Activated CD8-positive, alpha-beta memory T cell treated with anti-CD3 and anti-CD28 coated beads, Interleukin-2, amount 50 U/mL, for 24 hours (primary cell): ENCODE data around the gene SLC44A3.
"Not testable (repeated sequence)": the region's sequence is repeated elsewhere in the genome, so short reads cannot be mapped to it uniquely, and the experiment has no call there.

Experiments used
- DNase-seq: peaks from one replicate; pipeline ENCODE4 v3.0.0-alpha.2; 2020; ENCODE audit errors: extremely low read depth

Gene SLC44A3

GRCh38 chr1:94836891-94837290, 16.7 kb downstream of the SLC44A3 start:
- DNase-seq, result no peak

GRCh38 chr1:94840381-94840780, 20.2 kb downstream of the SLC44A3 start:
- DNase-seq, result not testable (repeated sequence)

- DNase-seq, result no peak
Observed at GRCh38 chr1:94840808-94841207, 20.7 kb downstream of the SLC44A3 start.

GRCh38 chr1:94843430-94843829, 23.3 kb downstream of the SLC44A3 start:
- no peak for DNase-seq

GRCh38 chr1:94843846-94844245, 23.7 kb downstream of the SLC44A3 start:
- no peak for DNase-seq

- no peak for DNase-seq
Observed at GRCh38 chr1:94846308-94846707, 26.2 kb downstream of the SLC44A3 start.

- no peak for DNase-seq
Observed at GRCh38 chr1:94851571-94851970, 31.4 kb downstream of the SLC44A3 start.

- no peak for DNase-seq
Observed at GRCh38 chr1:94852788-94853187, 32.6 kb downstream of the SLC44A3 start.

GRCh38 chr1:94854458-94855306, 34.5 kb downstream of the SLC44A3 start:
- peak; percentile 44 for DNase-seq

- DNase-seq, result no peak
Observed at GRCh38 chr1:94855307-94855700, 35.1 kb downstream of the SLC44A3 start.

GRCh38 chr1:94856004-94856403, 35.8 kb downstream of the SLC44A3 start:
- no peak for DNase-seq

- no peak for DNase-seq
Observed at GRCh38 chr1:94856868-94857267, 36.7 kb downstream of the SLC44A3 start.

GRCh38 chr1:94858276-94858675, 38.1 kb downstream of the SLC44A3 start:
- no peak for DNase-seq

- no peak for DNase-seq
Observed at GRCh38 chr1:94859174-94859573, 39.0 kb downstream of the SLC44A3 start.

- no peak for DNase-seq
Observed at GRCh38 chr1:94862718-94863117, 42.6 kb downstream of the SLC44A3 start.

GRCh38 chr1:94863297-94863911, 43.2 kb downstream of the SLC44A3 start:
- DNase-seq, result no peak

GRCh38 chr1:94863919-94864318, 43.8 kb downstream of the SLC44A3 start:
- DNase-seq, result no peak

GRCh38 chr1:94864821-94865220, 44.7 kb downstream of the SLC44A3 start:
- no peak for DNase-seq

GRCh38 chr1:94865360-94865759, 45.2 kb downstream of the SLC44A3 start:
- DNase-seq, result no peak

GRCh38 chr1:94866164-94866807, 46.1 kb downstream of the SLC44A3 start:
- DNase-seq, result no peak

GRCh38 chr1:94871031-94871430, 50.9 kb downstream of the SLC44A3 start:
- DNase-seq, result no peak

- no peak for DNase-seq
Observed at GRCh38 chr1:94872771-94873495, 52.8 kb downstream of the SLC44A3 start.
